Loucy (cell line): ENCODE results near the gene LGALS3.

ENCODE experiments used
- H2AFZ ChIP-seq: fragments of 200-600 bp; sonication (generic); 2 replicates; pipeline ENCODE4 v1.6.0; 2016; ENCODE audit warnings: antibody characterized with exemption, mild to moderate bottlenecking, low read length, moderate library complexity
- H3F3A ChIP-seq: fragments of 200-600 bp; 2 replicates; pipeline ENCODE4 v1.6.0; 2016; ENCODE audit warnings: antibody characterized with exemption, low read depth, mild to moderate bottlenecking
- H3K27me3 ChIP-seq: fragments of 200-600 bp; sonication (generic); 2 replicates; pipeline ENCODE4 v1.6.1; 2014; ENCODE audit warnings: low read length, mild to moderate bottlenecking; ENCODE audit not compliant: insufficient read depth, poor library complexity, severe bottlenecking
- H3K36me3 ChIP-seq: fragments of 200-600 bp; sonication (generic); 2 replicates; pipeline ENCODE4 v1.6.1; 2016; ENCODE audit warnings: low read length; ENCODE audit not compliant: insufficient read depth
- H3K4me1 ChIP-seq: fragments of 200-600 bp; sonication (generic); 2 replicates; pipeline ENCODE4 v1.5.1; 2014; ENCODE audit warnings: low read length, mild to moderate bottlenecking; ENCODE audit not compliant: insufficient read depth, poor library complexity, severe bottlenecking
- H3K4me2 ChIP-seq: fragments of 200-600 bp; sonication (generic); 2 replicates; pipeline ENCODE4 v1.6.0; 2014; ENCODE audit warnings: antibody characterized with exemption, low read length, low read depth, mild to moderate bottlenecking; ENCODE audit not compliant: poor library complexity, severe bottlenecking
- H3K4me3 ChIP-seq: fragments of 200-600 bp; sonication (generic); 2 replicates; pipeline ENCODE4 v1.5.1; 2014; ENCODE audit warnings: low read length, mild to moderate bottlenecking, mixed read lengths; ENCODE audit not compliant: poor library complexity, severe bottlenecking
- H3K79me2 ChIP-seq: fragments of 200-600 bp; sonication (generic); 2 replicates; pipeline ENCODE4 v1.6.1; 2014; ENCODE audit warnings: low read length; ENCODE audit not compliant: insufficient read depth
- H3K9ac ChIP-seq: fragments of 200-600 bp; sonication (generic); 2 replicates; pipeline ENCODE4 v1.6.0; 2014; ENCODE audit warnings: mild to moderate bottlenecking, low read depth, low read length, moderate library complexity; ENCODE audit not compliant: poor library complexity, severe bottlenecking
- H3K9me2 ChIP-seq: fragments of 200-600 bp; sonication (generic); replicated peaks from 2 replicates; pipeline ENCODE4 v1.6.1; 2016; ENCODE audit warnings: low read depth, low read length, mixed read lengths
- H3K9me3 ChIP-seq: fragments of 200-600 bp; sonication (generic); 2 replicates; pipeline ENCODE4 v1.6.1; 2014; ENCODE audit warnings: mild to moderate bottlenecking, antibody characterized with exemption, low read length, low read depth; ENCODE audit not compliant: insufficient read depth
- H4K20me1 ChIP-seq: fragments of 200-600 bp; sonication (generic); 2 replicates; pipeline ENCODE4 v1.6.0; 2014; ENCODE audit warnings: antibody characterized with exemption, low read length, mild to moderate bottlenecking; ENCODE audit not compliant: insufficient read depth, poor library complexity, severe bottlenecking
- EZH2phosphoT487 ChIP-seq: fragments of 200-600 bp; IDR thresholded peaks from 2 replicates; pipeline ENCODE4 v1.6.1; 2018; ENCODE audit warnings: antibody characterized with exemption, mild to moderate bottlenecking, moderate library complexity, borderline replicate concordance
- TF ChIP-seq, protein P1 (sequence below): fragments of 200-600 bp; sonication (generic); conservative IDR thresholded peaks from 2 replicates; pipeline ENCODE4 v1.5.1; 2014; ENCODE audit warnings: mild to moderate bottlenecking, antibody characterized with exemption, low read length

The LGALS3 gene

DNA sequence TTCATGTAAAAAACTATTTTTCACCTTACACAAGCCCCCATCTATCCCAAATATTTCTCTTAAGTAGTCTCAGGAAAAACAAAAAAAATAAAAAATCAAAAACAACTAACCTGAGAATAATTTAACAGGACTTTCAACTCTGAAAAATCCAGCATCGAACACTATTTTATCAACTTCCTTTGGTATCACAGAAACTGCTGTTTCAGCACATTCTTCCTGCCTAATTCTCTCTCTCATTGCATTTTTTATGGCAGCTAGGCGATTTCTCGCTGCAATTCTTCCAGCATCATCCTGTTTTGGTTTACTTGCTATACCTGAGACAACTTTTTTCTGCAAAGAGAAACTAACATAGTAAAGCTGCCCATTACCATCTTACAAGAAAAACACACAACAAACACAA is 29.4 kb downstream of the LGALS3 start:
- Histone ChIP-seq H4K20me1 (no peaks in the 10 kb centered on the region), H3K79me2 (no peaks in the 10 kb centered on the region), H2AFZ (no peak overlapping the region), H3K4me1 (no peaks in the 10 kb centered on the region), H3K36me3 (peaks cover 80% of the 10 kb centered on the region), H3K9me3 (no peaks in the 10 kb centered on the region), H3K9me2 (no peaks in the 10 kb centered on the region), H3K4me3 (no peak overlapping the region), H3K4me2 (no peak overlapping the region), H3F3A (no peaks in the 10 kb centered on the region), H3K27me3 (no peaks in the 10 kb centered on the region), H3K9ac (no peak overlapping the region)
- TF ChIP-seq, protein P1, sequence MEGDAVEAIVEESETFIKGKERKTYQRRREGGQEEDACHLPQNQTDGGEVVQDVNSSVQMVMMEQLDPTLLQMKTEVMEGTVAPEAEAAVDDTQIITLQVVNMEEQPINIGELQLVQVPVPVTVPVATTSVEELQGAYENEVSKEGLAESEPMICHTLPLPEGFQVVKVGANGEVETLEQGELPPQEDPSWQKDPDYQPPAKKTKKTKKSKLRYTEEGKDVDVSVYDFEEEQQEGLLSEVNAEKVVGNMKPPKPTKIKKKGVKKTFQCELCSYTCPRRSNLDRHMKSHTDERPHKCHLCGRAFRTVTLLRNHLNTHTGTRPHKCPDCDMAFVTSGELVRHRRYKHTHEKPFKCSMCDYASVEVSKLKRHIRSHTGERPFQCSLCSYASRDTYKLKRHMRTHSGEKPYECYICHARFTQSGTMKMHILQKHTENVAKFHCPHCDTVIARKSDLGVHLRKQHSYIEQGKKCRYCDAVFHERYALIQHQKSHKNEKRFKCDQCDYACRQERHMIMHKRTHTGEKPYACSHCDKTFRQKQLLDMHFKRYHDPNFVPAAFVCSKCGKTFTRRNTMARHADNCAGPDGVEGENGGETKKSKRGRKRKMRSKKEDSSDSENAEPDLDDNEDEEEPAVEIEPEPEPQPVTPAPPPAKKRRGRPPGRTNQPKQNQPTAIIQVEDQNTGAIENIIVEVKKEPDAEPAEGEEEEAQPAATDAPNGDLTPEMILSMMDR = no peak
- TF ChIP-seq EZH2phosphoT487 = no peak

DNA sequence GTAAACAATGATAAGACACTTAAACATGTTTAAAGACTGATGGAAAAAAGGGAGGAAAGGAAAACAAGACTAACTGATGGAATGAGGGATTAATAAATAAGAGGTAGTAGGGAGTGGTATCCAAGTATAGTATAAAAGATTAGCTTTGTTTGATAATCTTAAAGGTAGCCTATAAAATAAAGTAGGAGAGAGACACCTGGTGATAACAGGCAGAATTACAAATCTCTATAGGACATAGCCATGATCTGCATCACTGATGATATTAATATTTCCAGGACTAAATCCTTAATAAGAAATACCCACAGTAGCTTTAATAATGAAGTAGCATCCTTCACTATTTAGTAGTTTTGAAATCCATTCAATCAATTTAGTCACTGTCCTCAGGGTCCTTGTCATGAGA is 31.9 kb downstream of the LGALS3 start:
- Histone ChIP-seq H3K4me2 (no peak overlapping the region), H3K4me1 (no peaks in the 10 kb centered on the region), H3K79me2 (no peaks in the 10 kb centered on the region), H3K4me3 (no peak overlapping the region), H4K20me1 (no peaks in the 10 kb centered on the region), H3F3A (no peaks in the 10 kb centered on the region), H3K9ac (no peak overlapping the region), H3K9me3 (no peaks in the 10 kb centered on the region), H2AFZ (no peak overlapping the region), H3K36me3 (peaks cover 82% of the 10 kb centered on the region), H3K9me2 (no peaks in the 10 kb centered on the region), H3K27me3 (no peaks in the 10 kb centered on the region)
- no peak for TF ChIP-seq EZH2phosphoT487
- TF ChIP-seq, protein P1 = peak; percentile 71

DNA sequence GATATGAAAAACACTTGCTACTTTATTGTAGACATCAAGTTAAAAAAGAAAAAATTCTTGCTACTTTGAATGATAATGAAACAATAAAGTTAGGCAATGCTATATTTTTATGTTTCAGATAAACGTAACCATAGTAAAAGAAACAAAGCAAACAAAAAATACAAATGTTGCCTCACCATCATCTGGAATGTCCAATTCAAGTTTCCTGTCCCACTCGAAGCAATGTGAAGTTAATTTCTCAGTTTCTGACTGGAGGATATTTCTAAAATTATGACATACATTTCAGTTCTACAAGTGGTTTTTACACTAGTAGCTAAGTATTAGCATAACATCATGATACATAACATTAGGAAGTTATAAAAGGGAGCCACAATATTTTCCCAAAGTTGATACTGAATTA is 41.5 kb downstream of the LGALS3 start:
- Histone ChIP-seq H3K27me3 (no peaks in the 10 kb centered on the region), H4K20me1 (no peaks in the 10 kb centered on the region), H3K9ac (no peak overlapping the region), H3K79me2 (no peaks in the 10 kb centered on the region), H2AFZ (no peak overlapping the region), H3K9me3 (no peaks in the 10 kb centered on the region), H3K4me2 (no peak overlapping the region), H3K4me1 (no peaks in the 10 kb centered on the region), H3K36me3 (peaks cover 83% of the 10 kb centered on the region), H3F3A (no peaks in the 10 kb centered on the region), H3K9me2 (no peaks in the 10 kb centered on the region), H3K4me3 (no peak overlapping the region)
- TF ChIP-seq, protein P1 = no peak
- TF ChIP-seq EZH2phosphoT487 = no peak
